OCI-M2 (cell line): Measurements from ENCODE around the gene DYRK1B.
"Not testable (repeated sequence)": the region's sequence is repeated elsewhere in the genome, so short reads cannot be mapped to it uniquely, and the experiment has no call there.

Experiments used
- DNase-seq: peaks from one replicate; lab custom pipeline; 2025; ENCODE audit not compliant: unreplicated experiment; lab: John Stamatoyannopoulos, UW

DYRK1B gene

DNA sequence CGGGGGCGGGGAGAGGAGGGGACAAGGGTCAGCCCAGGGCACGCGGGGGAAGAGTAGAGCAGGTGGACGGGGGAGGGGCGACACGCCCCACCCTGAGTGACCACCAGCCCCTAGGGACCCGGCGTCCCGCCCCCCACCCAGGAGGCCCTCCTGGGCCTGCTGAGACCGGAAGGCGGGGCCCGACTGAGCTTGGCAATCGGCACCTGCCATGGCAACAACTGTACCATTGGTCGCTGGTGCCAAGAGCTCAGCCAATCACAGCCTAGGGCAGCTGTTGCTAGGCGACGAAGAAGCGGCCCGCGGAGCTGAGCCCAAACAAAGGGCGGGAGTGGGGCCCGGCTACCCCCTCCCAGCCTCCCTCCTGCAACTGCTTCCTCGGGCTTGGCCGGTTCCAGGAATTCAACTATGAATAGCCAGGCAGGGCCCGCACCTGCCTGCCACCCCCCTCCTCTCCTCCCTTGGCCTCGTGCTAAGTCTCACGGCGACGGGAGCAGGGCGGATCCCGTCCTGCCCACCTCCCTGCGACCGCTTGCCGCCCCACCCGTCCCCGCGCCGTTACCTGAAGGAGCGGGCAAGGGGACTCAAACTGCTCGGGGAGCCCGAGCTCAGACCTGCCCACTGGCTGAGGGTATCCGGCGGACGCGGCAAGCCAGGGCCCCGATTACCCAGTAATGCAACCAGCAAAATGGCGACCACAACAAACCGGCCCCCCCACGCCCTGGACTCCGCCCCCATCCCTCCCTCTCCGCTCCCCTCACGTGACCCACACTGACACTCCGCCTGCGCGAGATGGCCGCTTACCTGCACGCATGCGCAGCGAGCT is at the start of gene DYRK1B:
DYRK1B (minus strand) TSS at position 699 of the 823 bp plus-strand sequence. CDS start 2,295 bp downstream, outside the sequence.
- peak; percentile 82 for DNase-seq

- DNase-seq = not testable (repeated sequence)
These were observed 48.7 kb upstream of the DYRK1B start for GRCh38 chr19:39882645-39883044.

DNA sequence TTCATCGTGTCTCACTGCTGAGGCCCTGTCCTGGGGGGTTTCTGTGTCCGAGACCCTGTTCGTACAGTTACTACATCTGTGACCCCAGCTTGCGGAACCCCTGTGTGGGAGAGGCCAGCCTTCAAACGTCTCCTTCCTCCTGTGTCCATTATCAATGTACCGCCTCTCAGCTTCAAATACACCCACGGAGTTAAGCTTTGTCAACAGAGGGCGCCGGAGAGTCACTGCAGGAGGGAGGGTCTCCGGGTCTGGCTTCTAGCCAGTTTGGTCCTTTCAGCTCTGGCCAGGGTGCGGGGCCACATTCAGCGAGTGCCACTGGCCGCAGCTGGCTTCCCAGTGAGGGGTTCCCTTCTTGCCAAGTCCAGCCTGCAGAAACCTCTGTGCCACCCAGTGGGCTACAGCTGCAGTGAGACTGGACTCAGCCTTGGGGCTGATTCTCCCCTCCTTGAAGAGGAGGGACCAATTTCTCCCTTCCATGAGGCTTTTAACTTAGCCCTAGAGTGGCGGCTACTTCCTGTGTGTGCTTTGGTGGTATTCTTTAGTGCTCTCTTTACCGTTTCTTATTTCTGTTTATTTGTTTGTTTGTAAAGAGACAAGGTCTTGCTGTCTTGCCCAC is 47.6 kb upstream of the DYRK1B start:
- peak; percentile 51 for DNase-seq

DNA sequence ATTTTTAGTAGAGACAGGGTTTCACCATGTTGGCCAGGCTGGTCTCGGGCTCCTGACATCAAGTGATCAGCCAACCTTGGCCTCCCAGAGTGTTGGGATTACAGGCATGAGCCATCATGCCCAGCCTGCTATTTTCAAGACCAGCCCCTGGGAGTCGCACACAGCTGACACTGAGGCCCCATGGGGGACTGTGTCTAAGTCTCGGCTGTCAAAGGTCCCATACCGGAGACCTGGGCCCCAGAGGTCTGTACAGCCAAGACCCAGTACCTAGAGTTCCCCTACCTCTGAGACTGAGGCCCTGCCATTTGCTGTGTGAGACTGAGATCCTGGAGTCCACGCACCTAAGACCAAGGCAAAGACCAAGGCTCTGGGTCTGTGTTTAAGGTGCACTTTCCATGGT is 46.3 kb upstream of the DYRK1B start:
- DNase-seq = not testable (repeated sequence)

DNA sequence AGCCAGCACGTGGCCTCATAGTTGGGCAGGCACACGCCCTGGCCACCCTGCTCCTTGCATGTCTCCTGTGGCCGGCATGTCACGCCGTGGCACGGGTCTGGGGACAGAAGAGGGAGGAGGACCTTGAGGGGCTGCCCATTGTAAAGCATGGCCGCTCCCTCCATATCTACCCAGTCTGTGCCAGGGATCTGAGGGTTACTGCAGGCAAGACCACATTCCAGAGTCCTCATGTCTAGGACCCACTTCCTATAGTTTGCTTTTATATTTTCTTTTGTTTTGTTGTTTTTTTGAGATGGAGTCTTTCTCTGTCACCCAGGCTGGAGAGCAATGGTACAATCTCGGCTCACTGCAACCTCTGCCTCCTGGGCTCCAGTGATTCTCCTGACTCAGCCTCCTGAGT is 45.8 kb upstream of the DYRK1B start:
- not testable (repeated sequence) for DNase-seq

DNA sequence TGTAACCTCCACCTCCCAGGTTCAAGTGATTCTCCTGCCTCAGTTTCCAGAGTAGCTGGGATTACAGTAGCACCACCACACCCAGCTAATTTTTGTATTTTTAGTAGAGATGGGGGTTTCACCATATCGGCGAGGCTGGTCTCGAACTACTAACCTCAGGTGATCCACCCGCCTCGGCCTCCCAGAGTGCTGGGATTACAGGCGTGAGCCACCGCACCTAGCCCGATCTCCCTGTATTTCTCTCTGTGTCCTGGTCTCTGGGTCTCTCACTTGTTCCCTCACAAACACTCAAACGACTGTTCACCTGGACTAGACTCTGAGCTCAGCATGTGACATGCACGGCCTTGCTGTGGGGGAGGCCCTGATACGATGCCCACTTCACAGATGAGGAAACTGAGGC is 44.9 kb upstream of the DYRK1B start:
- not testable (repeated sequence) for DNase-seq

- DNase-seq = no peak
These were observed 44.4 kb upstream of the DYRK1B start for GRCh38 chr19:39878398-39878797.

DNA sequence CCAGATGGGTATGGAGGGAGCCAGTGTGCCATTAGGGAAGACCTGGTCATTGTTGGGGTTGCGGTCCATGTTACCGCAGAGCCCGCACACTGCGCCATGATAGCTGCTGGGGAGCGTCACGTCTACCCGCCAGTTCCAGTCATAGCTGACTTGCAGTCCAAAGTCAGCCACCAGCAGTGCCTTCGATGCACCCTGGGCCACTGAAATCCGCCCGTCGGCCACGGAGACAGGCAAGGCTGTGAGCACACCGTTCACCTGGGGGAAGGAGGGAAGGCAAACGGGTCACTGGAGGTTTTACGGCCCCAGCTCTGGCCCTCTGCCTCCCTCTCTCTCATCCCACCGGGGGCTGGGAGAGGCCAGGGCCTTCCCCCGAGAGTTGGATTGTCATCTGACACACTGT is 44.0 kb upstream of the DYRK1B start:
- DNase-seq = not testable (repeated sequence)

DNA sequence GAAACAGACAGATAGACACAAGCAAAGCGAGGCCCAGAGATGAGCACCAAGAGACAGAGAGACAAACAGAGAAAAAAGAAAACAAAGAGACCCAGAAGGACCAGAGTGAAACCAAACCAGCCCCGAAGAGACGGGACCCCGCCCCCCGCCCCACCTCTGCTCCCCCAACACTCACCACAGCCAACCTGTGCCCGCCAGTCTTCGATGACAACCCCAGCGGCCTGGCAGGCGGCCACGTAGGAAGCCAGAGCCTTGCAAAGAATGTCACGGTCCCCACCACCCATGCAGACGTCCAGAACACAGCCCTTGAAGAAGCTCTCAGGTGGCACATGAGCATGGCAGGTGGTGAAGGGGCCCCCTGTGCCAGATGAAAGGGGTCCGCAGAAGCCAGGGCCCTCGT is 43.5 kb upstream of the DYRK1B start:
- DNase-seq = not testable (repeated sequence)

DNA sequence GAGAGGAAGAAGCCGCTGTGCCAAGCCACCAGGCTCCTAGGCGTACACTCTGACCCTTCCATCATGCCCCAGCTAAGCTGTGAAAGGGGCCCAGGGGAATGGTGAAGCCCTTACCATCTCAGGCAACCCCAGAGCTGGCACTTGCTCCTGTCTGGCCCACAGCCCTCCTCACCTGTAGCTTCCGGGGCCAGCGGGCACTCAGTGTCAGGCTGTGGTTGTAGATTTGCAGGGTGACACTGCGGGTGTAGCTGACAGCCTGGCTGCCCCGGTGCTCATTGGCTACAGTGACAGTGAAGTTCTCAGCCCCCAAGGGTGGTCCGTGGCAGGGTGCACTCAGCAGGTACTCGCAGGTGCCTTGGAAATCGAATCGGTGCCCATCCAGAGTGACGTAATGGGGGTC is 42.5 kb upstream of the DYRK1B start:
- not testable (repeated sequence) for DNase-seq

GRCh38 chr19:39875401-39875864 is 41.5 kb upstream of the DYRK1B start:
- not testable (repeated sequence) for DNase-seq

GRCh38 chr19:39874404-39874803 is 40.4 kb upstream of the DYRK1B start:
- DNase-seq = no peak

GRCh38 chr19:39873385-39873784 is 39.4 kb upstream of the DYRK1B start:
- DNase-seq = no peak

- DNase-seq = no peak
These were observed 38.2 kb upstream of the DYRK1B start for GRCh38 chr19:39871886-39872866.

- DNase-seq = no peak
These were observed 37.4 kb upstream of the DYRK1B start for GRCh38 chr19:39871362-39871761.

DNA sequence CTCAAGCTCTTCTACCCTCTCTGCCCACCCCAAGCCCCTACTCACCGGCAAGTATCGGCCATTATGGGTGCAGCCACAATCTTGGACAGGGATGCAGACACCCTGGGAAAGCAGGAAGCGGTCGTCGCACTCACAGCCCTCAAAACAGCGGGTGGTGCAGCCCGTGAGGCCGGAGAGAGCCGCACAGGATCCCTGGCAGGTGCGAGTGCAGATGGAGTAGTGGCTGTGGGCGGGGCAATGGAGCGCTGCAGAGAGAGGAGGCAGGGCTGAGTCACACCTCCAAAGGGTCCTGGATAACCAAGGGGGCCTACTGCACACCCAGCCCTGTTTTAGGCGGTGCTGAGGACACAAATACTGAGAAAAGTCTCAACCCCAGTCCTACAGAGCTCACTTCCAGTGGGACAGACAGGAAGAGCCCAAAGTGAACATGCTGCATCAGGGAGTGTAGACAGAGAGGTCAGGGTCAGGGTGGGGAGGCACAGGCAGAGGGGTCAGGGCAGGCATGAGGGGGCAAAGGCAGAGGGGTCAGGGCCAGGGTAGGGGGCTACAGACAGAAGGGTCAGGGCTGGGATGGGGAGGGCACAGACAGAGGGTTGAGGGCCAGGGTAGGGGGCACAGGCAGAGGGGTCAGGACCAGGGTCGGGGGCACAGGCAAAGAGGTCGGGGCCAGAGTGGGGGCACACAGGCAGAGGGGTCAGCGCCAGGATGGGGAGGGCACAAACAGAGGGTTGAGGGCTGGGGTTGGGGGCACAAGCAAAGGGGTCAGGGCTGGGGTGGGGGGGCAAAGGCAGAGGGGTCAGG is 36.4 kb upstream of the DYRK1B start:
- DNase-seq = no peak

DNA sequence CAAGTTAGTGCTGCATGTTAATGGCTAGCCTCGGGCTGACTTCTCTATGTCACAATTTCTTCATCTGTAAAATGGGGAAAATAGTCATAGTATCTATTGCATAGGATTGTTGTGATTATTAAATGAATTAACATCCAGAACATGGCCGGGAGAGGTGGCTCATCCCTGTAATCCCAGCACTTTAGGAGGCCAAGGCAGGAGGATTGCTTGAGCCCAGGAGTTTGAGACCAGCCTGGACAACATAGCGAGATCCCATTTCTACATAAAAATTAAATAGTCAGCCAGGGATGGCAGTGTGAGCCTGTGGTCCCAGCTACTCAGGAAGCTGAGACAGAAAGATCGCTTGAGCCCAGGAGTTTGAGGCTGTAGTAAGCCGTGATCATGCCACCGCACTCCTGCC is 34.0 kb upstream of the DYRK1B start:
- no peak for DNase-seq

- DNase-seq = no peak
These were observed 33.2 kb upstream of the DYRK1B start for GRCh38 chr19:39867133-39867532.

DNA sequence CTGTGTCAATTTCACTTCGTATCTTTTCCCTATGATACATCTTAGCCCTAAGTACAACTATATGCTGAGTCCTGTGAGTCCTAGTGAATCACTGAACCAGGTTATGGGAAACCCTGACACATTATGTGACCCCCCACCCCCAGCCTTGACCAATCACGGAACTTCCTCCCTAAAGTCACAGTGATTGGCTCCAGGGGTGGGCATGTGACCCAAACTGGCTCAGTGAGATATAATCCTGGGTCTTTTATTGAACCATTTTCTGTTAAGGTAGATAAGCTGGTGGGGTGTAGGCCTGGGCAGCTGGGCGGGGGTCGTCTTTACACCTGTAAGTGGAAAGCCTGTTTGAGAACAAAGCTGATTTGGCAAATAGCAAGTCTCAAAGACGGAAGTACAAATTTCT is 32.0 kb upstream of the DYRK1B start:
- no peak for DNase-seq

GRCh38 chr19:39865186-39865585 is 31.2 kb upstream of the DYRK1B start:
- DNase-seq = no peak
